Glutamatergic neuron (in vitro differentiated cells): Measurements from ENCODE around the gene SLC6A16. TPM values are rescaled to one million over a fixed set of nuclear protein-coding genes. Genes with fewer than 3 reads are reported as not detected.

Source experiments
- DNase-seq: peaks from one replicate; pipeline ENCODE4 v3.0.0; 2022
- H3K27ac Mint-ChIP-seq: one replicate; pipeline ENCODE4 v1.8.0; 2020; ENCODE audit warnings: mild to moderate bottlenecking, mixed read lengths, inconsistent platforms; ENCODE audit not compliant: unreplicated experiment
- H3K27me3 Mint-ChIP-seq: one replicate; pipeline ENCODE4 v1.8.0; 2020; ENCODE audit warnings: mild to moderate bottlenecking, moderate library complexity, mixed read lengths, inconsistent platforms; ENCODE audit not compliant: unreplicated experiment
- H3K36me3 Mint-ChIP-seq: one replicate; pipeline ENCODE4 v1.8.0; 2020; ENCODE audit warnings: mild to moderate bottlenecking, mixed read lengths, inconsistent platforms; ENCODE audit not compliant: unreplicated experiment
- H3K4me1 Mint-ChIP-seq: one replicate; pipeline ENCODE4 v1.8.0; 2020; ENCODE audit warnings: mild to moderate bottlenecking, low read depth, mixed read lengths, inconsistent platforms; ENCODE audit not compliant: unreplicated experiment
- H3K4me3 Mint-ChIP-seq: one replicate; pipeline ENCODE4 v1.8.0; 2020; ENCODE audit warnings: mild to moderate bottlenecking, mixed read lengths, inconsistent platforms; ENCODE audit not compliant: unreplicated experiment
- H3K9me3 Mint-ChIP-seq: one replicate; pipeline ENCODE4 v1.8.0; 2020; ENCODE audit warnings: mild to moderate bottlenecking, moderate library complexity, mixed read lengths, inconsistent platforms; ENCODE audit not compliant: unreplicated experiment
- CTCF ChIP-seq: fragments of 200-600 bp; sonication (generic); IDR thresholded peaks from one replicate; pipeline ENCODE4 v1.5.0; 2021; ENCODE audit not compliant: partially characterized antibody, unreplicated experiment
- total RNA-seq: library from RNA; stranded (reverse); fragmentation: NEBNext Ultra II Directional; extraction: Animal tissue kit (Norgen Biotek cat#: 25700); gene quantifications from one replicate; pipeline ENCODE4 v1.2.1, GENCODE V29; 2021; ENCODE audit not compliant: unreplicated experiment

Gene SLC6A16
- total RNA-seq, 1 donor from 2014 or later, result 6.6 TPM

- TF ChIP-seq CTCF, result no peak
- Mint-ChIP-seq H3K9me3 (peaks cover 6% of the 10 kb centered on the region), H3K4me1 (peaks cover 8% of the 10 kb centered on the region), H3K4me3 (no peak overlapping the region), H3K27me3 (peaks cover 3% of the 10 kb centered on the region), H3K36me3 (peaks cover 4% of the 10 kb centered on the region), H3K27ac (peak overlapping the region; percentile 99)
- DNase-seq, result peak; percentile 80
Observed at GRCh38 chr19:49361438-49362047, 36.6 kb upstream of the SLC6A16 start.

GRCh38 chr19:49359851-49360820 lies 35.1 kb upstream of the SLC6A16 start:
- peak overlapping the region; percentile 99 for H3K27ac Mint-ChIP-seq

GRCh38 chr19:49357186-49357585 lies 32.2 kb upstream of the SLC6A16 start:
- peak overlapping the region; percentile 17 for H3K27ac Mint-ChIP-seq
- peaks cover 8% of the 10 kb centered on the region for H3K4me1 Mint-ChIP-seq
- peaks cover 4% of the 10 kb centered on the region for H3K27me3 Mint-ChIP-seq
- H3K4me3 Mint-ChIP-seq, result no peak overlapping the region
- no peak for DNase-seq
- H3K36me3 Mint-ChIP-seq, result peaks cover 4% of the 10 kb centered on the region
- peaks cover 8% of the 10 kb centered on the region for H3K9me3 Mint-ChIP-seq
- TF ChIP-seq CTCF, result no peak

More at GRCh38 chr19:49359851-49360820, 35.1 kb upstream of the SLC6A16 start:
- peaks cover 8% of the 10 kb centered on the region for H3K4me1 Mint-ChIP-seq
- H3K4me3 Mint-ChIP-seq, result no peak overlapping the region
- peaks cover 4% of the 10 kb centered on the region for H3K36me3 Mint-ChIP-seq
- TF ChIP-seq CTCF, result no peak
- H3K9me3 Mint-ChIP-seq, result peaks cover 8% of the 10 kb centered on the region
- peaks cover 3% of the 10 kb centered on the region for H3K27me3 Mint-ChIP-seq
- no peak for DNase-seq

GRCh38 chr19:49356382-49356781 lies 31.4 kb upstream of the SLC6A16 start:
- DNase-seq, result no peak
- Mint-ChIP-seq H3K27me3 (peaks cover 4% of the 10 kb centered on the region), H3K9me3 (peaks cover 4% of the 10 kb centered on the region), H3K36me3 (peaks cover 4% of the 10 kb centered on the region), H3K4me1 (peaks cover 8% of the 10 kb centered on the region), H3K27ac (no peak overlapping the region), H3K4me3 (peak overlapping the region; percentile 13)
- no peak for TF ChIP-seq CTCF
